ENCODE results near the gene GPATCH2.

GRCh38 chr1:217614200-217614712, 16.6 kb downstream of the GPATCH2 start:
- TF ChIP-seq, protein P1, sequence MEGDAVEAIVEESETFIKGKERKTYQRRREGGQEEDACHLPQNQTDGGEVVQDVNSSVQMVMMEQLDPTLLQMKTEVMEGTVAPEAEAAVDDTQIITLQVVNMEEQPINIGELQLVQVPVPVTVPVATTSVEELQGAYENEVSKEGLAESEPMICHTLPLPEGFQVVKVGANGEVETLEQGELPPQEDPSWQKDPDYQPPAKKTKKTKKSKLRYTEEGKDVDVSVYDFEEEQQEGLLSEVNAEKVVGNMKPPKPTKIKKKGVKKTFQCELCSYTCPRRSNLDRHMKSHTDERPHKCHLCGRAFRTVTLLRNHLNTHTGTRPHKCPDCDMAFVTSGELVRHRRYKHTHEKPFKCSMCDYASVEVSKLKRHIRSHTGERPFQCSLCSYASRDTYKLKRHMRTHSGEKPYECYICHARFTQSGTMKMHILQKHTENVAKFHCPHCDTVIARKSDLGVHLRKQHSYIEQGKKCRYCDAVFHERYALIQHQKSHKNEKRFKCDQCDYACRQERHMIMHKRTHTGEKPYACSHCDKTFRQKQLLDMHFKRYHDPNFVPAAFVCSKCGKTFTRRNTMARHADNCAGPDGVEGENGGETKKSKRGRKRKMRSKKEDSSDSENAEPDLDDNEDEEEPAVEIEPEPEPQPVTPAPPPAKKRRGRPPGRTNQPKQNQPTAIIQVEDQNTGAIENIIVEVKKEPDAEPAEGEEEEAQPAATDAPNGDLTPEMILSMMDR (IDR thresholded peaks at IDR 0.05), result no peak
- no peak for TF ChIP-seq EZH2 (IDR thresholded peaks at IDR 0.05)
- no peak for TF ChIP-seq EZH2phosphoT487 (IDR thresholded peaks at IDR 0.05)
